Activated CD4-positive, alpha-beta T cell treated with anti-CD3 and anti-CD28 coated beads, Interleukin-2, amount 10 ng/mL, durations not matched to agents 24 days and 14 days (primary cell): ENCODE results near the gene SLC35F4. TPM values are rescaled to one million over a fixed set of nuclear protein-coding genes. Genes with fewer than 3 reads are reported as not detected.

Experiments
- DNase-seq: peaks from one replicate; pipeline ENCODE4 v3.0.0; 2022
- H3K27ac Mint-ChIP-seq: one replicate; pipeline ENCODE4 v1.8.0; 2022; ENCODE audit warnings: mild to moderate bottlenecking, mixed read lengths
- H3K27me3 Mint-ChIP-seq: one replicate; pipeline ENCODE4 v1.8.0; 2022; ENCODE audit warnings: mixed read lengths
- H3K36me3 Mint-ChIP-seq: one replicate; pipeline ENCODE4 v1.8.0; 2022; ENCODE audit warnings: low read depth, mild to moderate bottlenecking, mixed read lengths
- H3K4me1 Mint-ChIP-seq: one replicate; pipeline ENCODE4 v1.8.0; 2021; ENCODE audit warnings: mixed read lengths
- H3K4me3 Mint-ChIP-seq: one replicate; pipeline ENCODE4 v1.8.0; 2022; ENCODE audit warnings: mild to moderate bottlenecking, moderate library complexity, mixed read lengths
- H3K9me3 Mint-ChIP-seq: one replicate; pipeline ENCODE4 v1.8.0; 2021; ENCODE audit warnings: mixed read lengths
- intact Hi-C: fragments of 100-400 bp; cut with micrococcal nuclease; formaldehyde crosslinking; loops from one replicate; pipeline ENCODE4 v1.15.1; 2023
- total RNA-seq: library from RNA; stranded (reverse); gene quantifications from 2 replicates; pipeline ENCODE4 v1.2.3, GENCODE V29; 2022

The SLC35F4 gene
- total RNA-seq, 1 donor from 2014 or later, result not detected

GRCh38 chr14:57837267-57837666, 28.6 kb downstream of the SLC35F4 start:
- Mint-ChIP-seq H3K9me3 (no peaks in the 10 kb centered on the region), H3K4me1 (no peaks in the 10 kb centered on the region), H3K27me3 (no peaks in the 10 kb centered on the region), H3K36me3 (no peaks in the 10 kb centered on the region), H3K27ac (no peak overlapping the region), H3K4me3 (no peak overlapping the region)
- DNase-seq, result no peak
- intact Hi-C loops, result no loop called here

DNA sequence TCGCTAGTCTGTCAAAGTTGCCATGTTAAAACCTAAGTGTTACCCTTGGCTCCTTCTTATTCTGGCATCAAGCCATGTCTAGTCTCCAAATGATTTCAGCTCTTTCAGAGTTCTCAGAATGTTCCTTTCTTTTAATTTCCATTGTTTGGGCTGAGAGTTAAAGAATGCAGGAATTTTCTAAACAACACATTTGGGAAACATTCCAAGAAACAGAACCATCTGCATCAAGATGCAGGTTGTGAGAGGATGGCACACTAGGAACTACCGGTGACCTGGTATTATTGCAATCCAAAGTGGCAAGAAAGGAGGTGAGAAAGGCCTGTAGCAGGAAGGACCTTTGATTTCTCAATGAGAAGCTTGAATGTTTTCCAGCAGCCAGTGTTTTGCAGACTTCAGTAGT, 30.1 kb downstream of the SLC35F4 start:
- no peaks in the 10 kb centered on the region for H3K9me3 Mint-ChIP-seq
- intact Hi-C loops, result no loop called here
- no peaks in the 10 kb centered on the region for H3K4me1 Mint-ChIP-seq
- H3K27ac Mint-ChIP-seq, result no peak overlapping the region
- no peak overlapping the region for H3K4me3 Mint-ChIP-seq
- H3K27me3 Mint-ChIP-seq, result no peaks in the 10 kb centered on the region
- no peak for DNase-seq
- H3K36me3 Mint-ChIP-seq, result no peaks in the 10 kb centered on the region

GRCh38 chr14:57834961-57835360, 30.9 kb downstream of the SLC35F4 start:
- Mint-ChIP-seq H3K27ac (no peak overlapping the region), H3K4me3 (no peak overlapping the region), H3K9me3 (no peaks in the 10 kb centered on the region), H3K27me3 (no peaks in the 10 kb centered on the region), H3K4me1 (no peaks in the 10 kb centered on the region), H3K36me3 (no peaks in the 10 kb centered on the region)
- intact Hi-C loops, result no loop called here
- no peak for DNase-seq

- Mint-ChIP-seq H3K27me3 (no peaks in the 10 kb centered on the region), H3K27ac (no peak overlapping the region), H3K4me3 (no peak overlapping the region), H3K36me3 (no peaks in the 10 kb centered on the region), H3K4me1 (no peaks in the 10 kb centered on the region), H3K9me3 (no peaks in the 10 kb centered on the region)
- intact Hi-C loops, result no loop called here
- DNase-seq, result no peak
Observed at GRCh38 chr14:57834001-57834598, 31.8 kb downstream of the SLC35F4 start.

- Mint-ChIP-seq H3K4me1 (no peaks in the 10 kb centered on the region), H3K9me3 (no peaks in the 10 kb centered on the region), H3K4me3 (no peak overlapping the region), H3K27me3 (peaks cover 2% of the 10 kb centered on the region), H3K27ac (no peak overlapping the region), H3K36me3 (no peaks in the 10 kb centered on the region)
- no peak for DNase-seq
- intact Hi-C loops, result no loop called here
Observed at GRCh38 chr14:57833323-57833722, 32.6 kb downstream of the SLC35F4 start.

DNA sequence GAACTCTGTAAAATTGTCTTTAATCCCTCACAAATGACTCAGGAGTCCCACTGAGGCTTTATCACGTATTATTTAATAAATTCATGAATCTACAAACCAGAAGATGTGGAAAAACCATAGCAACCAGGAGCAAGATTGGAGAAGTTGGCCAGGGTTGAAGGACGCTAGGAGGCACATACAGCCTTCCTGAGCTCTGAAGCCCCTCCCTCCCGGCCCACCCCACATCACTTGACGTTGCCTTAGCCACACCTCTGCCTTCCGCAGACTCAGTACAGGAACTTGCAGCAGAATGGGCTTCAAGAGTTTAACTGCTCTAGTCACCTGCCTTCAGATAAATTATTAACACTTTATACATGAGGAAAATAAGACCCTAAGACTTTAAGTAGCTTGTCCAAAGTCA, 33.9 kb downstream of the SLC35F4 start:
- no peaks in the 10 kb centered on the region for H3K36me3 Mint-ChIP-seq
- no peak overlapping the region for H3K27ac Mint-ChIP-seq
- no peaks in the 10 kb centered on the region for H3K4me1 Mint-ChIP-seq
- intact Hi-C loops, result no loop called here
- peaks cover 2% of the 10 kb centered on the region for H3K27me3 Mint-ChIP-seq
- no peak for DNase-seq
- no peak overlapping the region for H3K4me3 Mint-ChIP-seq
- H3K9me3 Mint-ChIP-seq, result no peaks in the 10 kb centered on the region

DNA sequence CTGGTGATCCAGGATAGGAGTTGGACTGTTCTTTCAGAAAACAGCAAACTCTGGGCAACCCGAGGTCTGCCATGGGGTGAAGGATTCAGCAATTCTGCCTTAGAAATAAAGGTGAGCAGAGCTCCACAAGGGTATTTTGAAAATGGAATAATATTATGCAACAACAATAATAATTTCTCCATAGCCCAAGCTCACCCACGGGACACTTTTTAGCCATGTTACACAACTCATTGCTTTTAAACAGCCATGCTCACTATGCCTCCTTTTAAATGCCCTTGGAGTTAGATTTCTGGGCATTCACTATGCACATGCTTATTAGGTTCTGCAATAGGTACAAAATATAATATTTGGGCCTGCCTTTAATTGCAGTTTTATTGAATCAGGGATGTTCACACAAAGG, 37.2 kb downstream of the SLC35F4 start:
- Mint-ChIP-seq H3K9me3 (no peaks in the 10 kb centered on the region), H3K36me3 (no peaks in the 10 kb centered on the region), H3K27ac (no peak overlapping the region), H3K4me3 (no peak overlapping the region), H3K27me3 (peaks cover 2% of the 10 kb centered on the region), H3K4me1 (no peaks in the 10 kb centered on the region)
- intact Hi-C loops, result no loop called here
- DNase-seq, result no peak

GRCh38 chr14:57823015-57823660, 42.8 kb downstream of the SLC35F4 start:
- Mint-ChIP-seq H3K27me3 (no peaks in the 10 kb centered on the region), H3K27ac (no peak overlapping the region), H3K36me3 (no peaks in the 10 kb centered on the region), H3K4me1 (no peaks in the 10 kb centered on the region), H3K4me3 (no peak overlapping the region), H3K9me3 (no peaks in the 10 kb centered on the region)
- no peak for DNase-seq
- intact Hi-C loops, result no loop called here

DNA sequence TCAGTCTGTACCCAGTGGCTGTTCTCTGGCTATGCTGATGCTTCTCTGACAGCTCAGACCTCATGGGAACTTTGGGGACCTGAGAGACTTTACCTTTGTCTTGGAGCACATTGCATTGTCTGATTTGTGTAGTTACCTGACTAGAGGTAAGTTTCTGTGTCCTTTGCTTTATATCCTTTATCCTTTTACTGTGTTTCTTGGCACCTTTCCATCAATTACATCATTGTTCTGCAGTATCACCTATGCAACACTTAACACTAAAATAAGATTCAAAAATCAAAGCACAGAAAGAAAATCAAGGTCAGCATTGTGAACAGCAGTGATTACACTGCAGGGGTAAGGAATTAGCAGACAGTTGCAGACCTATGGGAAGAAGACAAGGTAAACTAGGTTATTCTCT, 43.8 kb downstream of the SLC35F4 start:
- intact Hi-C loops, result no loop called here
- no peak overlapping the region for H3K4me3 Mint-ChIP-seq

GRCh38 chr14:57820581-57820980, 45.3 kb downstream of the SLC35F4 start:
- H3K4me1 Mint-ChIP-seq, result peaks cover 2% of the 10 kb centered on the region
- intact Hi-C loops, result no loop called here
- H3K4me3 Mint-ChIP-seq, result no peak overlapping the region
- no peak overlapping the region for H3K27ac Mint-ChIP-seq
- peaks cover 4% of the 10 kb centered on the region for H3K9me3 Mint-ChIP-seq
- H3K36me3 Mint-ChIP-seq, result no peaks in the 10 kb centered on the region
- DNase-seq, result no peak
- no peaks in the 10 kb centered on the region for H3K27me3 Mint-ChIP-seq

More for the DNA sequence above, 43.8 kb downstream of the SLC35F4 start:
- no peaks in the 10 kb centered on the region for H3K9me3 Mint-ChIP-seq
- no peak for DNase-seq
- no peak overlapping the region for H3K27ac Mint-ChIP-seq
- no peaks in the 10 kb centered on the region for H3K27me3 Mint-ChIP-seq
- H3K4me1 Mint-ChIP-seq, result no peaks in the 10 kb centered on the region
- H3K36me3 Mint-ChIP-seq, result no peaks in the 10 kb centered on the region

- intact Hi-C loops, result no loop called here
- no peak overlapping the region for H3K27ac Mint-ChIP-seq
- no peaks in the 10 kb centered on the region for H3K36me3 Mint-ChIP-seq
- no peaks in the 10 kb centered on the region for H3K27me3 Mint-ChIP-seq
- DNase-seq, result no peak
- H3K4me3 Mint-ChIP-seq, result no peak overlapping the region
- H3K9me3 Mint-ChIP-seq, result peaks cover 4% of the 10 kb centered on the region
- H3K4me1 Mint-ChIP-seq, result peaks cover 2% of the 10 kb centered on the region
Observed at GRCh38 chr14:57818511-57818910, 47.4 kb downstream of the SLC35F4 start.

DNA sequence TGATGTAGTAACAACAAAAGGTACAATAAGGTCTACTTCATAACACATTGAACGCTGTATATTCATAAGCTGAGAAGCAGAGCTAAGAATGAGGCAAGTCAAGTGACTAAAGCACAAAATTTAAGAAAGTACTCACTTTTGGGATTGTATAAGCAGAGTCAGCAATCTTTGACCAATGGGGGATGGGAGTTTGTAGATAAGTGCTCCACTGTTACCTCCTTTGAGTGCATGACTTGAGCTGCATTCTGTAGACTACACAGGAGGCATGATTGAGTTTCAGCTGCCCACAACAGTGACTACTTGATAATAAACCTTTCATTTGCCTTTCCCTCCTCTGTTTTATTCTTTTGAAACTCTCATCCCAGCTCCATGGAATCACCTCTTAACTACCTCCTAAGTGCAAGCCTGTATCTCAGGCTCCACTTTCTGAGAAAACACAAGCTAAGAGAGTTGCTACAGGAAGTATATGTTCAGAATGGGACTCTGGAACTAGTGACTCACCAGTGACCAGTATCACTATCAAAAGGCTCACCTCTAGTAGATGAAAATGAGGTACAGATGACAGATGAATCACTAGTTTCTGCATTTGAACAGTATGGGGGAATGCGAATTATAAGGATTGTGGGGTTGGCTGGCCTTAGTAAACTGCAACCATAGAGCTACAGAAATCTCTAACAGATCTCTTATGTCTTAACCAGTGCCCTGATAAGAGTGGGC, 49.2 kb downstream of the SLC35F4 start:
- no peaks in the 10 kb centered on the region for H3K27me3 Mint-ChIP-seq
- H3K4me1 Mint-ChIP-seq, result peaks cover 2% of the 10 kb centered on the region
- peak overlapping the region; percentile 21 for H3K27ac Mint-ChIP-seq
- H3K36me3 Mint-ChIP-seq, result no peaks in the 10 kb centered on the region
- H3K9me3 Mint-ChIP-seq, result peaks cover 4% of the 10 kb centered on the region
- H3K4me3 Mint-ChIP-seq, result no peak overlapping the region
- DNase-seq, result no peak
- intact Hi-C loops, result no loop called here

- no peak overlapping the region for H3K4me3 Mint-ChIP-seq
- intact Hi-C loops, result no loop called here
- no peaks in the 10 kb centered on the region for H3K27me3 Mint-ChIP-seq
- H3K36me3 Mint-ChIP-seq, result no peaks in the 10 kb centered on the region
- no peak overlapping the region for H3K27ac Mint-ChIP-seq
- H3K4me1 Mint-ChIP-seq, result peaks cover 2% of the 10 kb centered on the region
- DNase-seq, result no peak
- H3K9me3 Mint-ChIP-seq, result peaks cover 4% of the 10 kb centered on the region
Observed at GRCh38 chr14:57814726-57815125, 51.2 kb downstream of the SLC35F4 start.

- intact Hi-C loops, result no loop called here
- H3K27me3 Mint-ChIP-seq, result no peaks in the 10 kb centered on the region
- H3K4me3 Mint-ChIP-seq, result no peak overlapping the region
- H3K9me3 Mint-ChIP-seq, result peaks cover 4% of the 10 kb centered on the region
- no peak for DNase-seq
- no peak overlapping the region for H3K27ac Mint-ChIP-seq
- H3K4me1 Mint-ChIP-seq, result peaks cover 2% of the 10 kb centered on the region
- no peaks in the 10 kb centered on the region for H3K36me3 Mint-ChIP-seq
Observed at GRCh38 chr14:57812741-57813140, 53.2 kb downstream of the SLC35F4 start.
